Erythroblast (primary cell): ENCODE data around the gene MAPRE3.
A peak's percentile ranks its signal among the peaks of the same experiment; 100 is the strongest.

Experiments used
- DNase-seq, 2 experiments: peaks; one replicate each; lab custom pipeline; 2025; lab: John Stamatoyannopoulos, UW
- GATA1 ChIP-seq: IDR thresholded peaks from 2 replicates; pipeline ENCODE4 v1.6.1; 2011; ENCODE audit warnings: low read depth, mild to moderate bottlenecking, control low read depth, low read length, moderate library complexity
- POLR2A ChIP-seq: IDR thresholded peaks from 2 replicates; pipeline ENCODE4 v1.6.1; 2011; ENCODE audit warnings: mild to moderate bottlenecking, low read length

MAPRE3 gene

GRCh38 chr2:26940001-26940400 is 30.4 kb upstream of the MAPRE3 start:
- TF ChIP-seq POLR2A, result no peak
- TF ChIP-seq GATA1, result no peak
- DNase-seq, result no peak

DNA sequence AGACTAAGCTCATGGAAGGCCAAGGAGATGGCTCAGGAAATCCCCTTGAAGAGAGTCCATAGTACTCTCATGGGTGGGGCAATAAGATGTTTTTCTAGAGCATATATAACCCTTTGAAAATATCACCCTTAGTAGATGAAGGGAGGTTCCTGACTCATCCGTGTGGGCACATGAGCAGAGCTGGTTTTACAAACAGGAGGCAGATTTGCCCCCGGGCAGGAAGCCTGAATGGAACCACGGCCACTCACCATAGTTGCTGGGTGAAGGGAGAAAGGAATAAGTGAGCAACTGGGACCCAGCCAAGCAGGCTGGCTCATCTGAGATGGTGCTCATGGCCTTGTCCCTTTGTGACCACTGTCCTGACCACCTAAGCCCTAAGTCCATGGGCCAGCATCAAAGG is 29.0 kb upstream of the MAPRE3 start:
- TF ChIP-seq POLR2A (no peak), GATA1 (no peak)
- DNase-seq, result no peak

DNA sequence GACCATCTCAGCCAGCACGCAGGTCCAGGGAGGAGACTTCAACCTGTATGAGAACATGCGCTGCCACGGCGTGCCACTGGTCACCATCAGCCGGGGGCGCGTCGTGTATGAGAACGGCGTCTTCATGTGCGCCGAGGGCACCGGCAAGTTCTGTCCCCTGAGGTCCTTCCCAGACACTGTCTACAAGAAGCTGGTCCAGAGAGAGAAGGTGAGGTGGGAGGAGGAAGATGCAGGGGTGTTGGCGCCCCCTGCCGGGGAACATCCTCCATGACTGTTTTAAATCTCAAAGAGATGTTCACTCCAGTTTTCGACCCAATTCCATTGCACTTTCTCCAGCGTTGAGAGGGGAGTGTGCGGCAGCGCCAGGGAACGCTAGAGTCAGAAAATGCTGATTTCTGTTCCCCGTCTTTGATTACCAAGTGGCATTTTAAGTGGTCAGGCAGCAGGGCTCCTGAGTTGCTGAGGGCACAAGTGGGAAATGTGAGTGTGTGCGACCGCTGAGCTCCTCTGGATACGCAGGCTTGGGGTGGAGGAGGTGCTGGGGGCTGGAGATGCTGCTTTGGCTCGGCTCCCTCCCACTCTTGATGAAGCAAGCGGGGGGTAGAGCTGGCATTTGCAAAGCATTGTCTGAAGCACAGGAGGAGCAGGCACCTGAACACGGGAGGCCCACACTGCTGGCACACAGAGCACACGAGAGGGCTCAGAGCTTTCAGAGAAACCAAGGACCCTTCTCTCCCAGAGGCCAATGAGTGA is 27.7 kb upstream of the MAPRE3 start:
- DNase-seq, result peak; percentile 59 to 79
- TF ChIP-seq GATA1 (no peak), POLR2A (no peak)

DNA sequence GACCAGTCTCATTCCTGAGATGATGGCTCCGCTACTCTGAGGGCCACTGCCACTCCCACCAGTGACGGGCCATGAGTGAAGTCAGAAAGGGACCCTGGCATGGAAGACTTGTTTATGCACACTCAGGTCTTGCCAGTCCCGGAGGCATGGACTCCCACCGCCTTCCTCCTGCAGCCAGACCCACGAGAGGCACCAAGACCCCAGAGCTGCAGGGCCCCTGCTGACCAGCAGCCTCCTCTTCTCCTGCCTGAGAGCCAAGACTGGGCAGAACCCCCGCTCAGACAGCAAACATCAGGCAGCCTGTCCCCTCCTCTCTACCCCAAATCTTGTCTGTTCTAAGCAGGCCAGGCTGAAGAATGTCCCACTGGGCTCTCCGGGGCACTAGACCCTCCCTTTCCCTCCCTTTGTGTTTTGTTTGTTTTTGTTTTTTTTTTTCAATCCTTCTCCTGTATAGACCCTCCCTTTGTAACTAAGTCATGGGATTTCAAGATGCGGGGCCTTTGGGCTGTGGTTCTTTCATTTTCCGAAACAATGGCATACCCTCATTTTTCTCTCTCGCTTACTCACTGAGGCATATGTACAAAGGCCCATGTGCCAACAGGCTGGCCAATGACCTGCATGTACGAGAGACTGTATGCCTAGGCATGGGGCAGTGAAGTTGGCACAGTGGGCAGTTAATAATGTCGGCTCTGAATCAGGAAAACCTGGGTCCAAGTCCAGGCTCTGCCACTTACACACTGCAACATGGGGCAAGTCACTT is 24.3 kb upstream of the MAPRE3 start:
- TF ChIP-seq GATA1 (no peak), POLR2A (no peak)
- DNase-seq, result no peak

GRCh38 chr2:26946841-26947784 is 23.3 kb upstream of the MAPRE3 start:
- TF ChIP-seq GATA1 (no peak), POLR2A (no peak)
- no peak for DNase-seq

DNA sequence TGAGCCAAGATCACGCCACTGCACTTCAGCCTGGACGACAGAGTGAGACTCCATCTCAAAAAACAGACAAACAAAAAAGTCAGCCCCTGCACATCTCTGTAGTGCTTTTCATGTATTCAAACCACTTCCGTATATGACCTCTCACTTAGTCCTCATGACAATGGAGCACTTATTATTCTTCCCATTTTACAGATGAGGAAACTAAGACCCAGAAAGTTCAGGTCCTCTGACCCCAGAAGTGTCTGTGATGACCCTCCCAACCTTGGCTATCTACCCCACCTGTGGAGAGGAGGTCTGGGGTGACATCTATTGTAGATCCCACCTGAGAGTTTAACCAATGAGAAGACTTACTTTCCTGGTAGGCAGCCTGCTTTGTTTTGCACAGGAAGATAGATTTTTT is 21.6 kb upstream of the MAPRE3 start:
- DNase-seq, result no peak
- TF ChIP-seq POLR2A (no peak), GATA1 (no peak)

GRCh38 chr2:26950246-26950645 is 20.2 kb upstream of the MAPRE3 start:
- DNase-seq, result no peak
- TF ChIP-seq GATA1 (no peak), POLR2A (no peak)

GRCh38 chr2:26951236-26951635 is 19.2 kb upstream of the MAPRE3 start:
- TF ChIP-seq POLR2A, result no peak
- no peak for TF ChIP-seq GATA1

DNA sequence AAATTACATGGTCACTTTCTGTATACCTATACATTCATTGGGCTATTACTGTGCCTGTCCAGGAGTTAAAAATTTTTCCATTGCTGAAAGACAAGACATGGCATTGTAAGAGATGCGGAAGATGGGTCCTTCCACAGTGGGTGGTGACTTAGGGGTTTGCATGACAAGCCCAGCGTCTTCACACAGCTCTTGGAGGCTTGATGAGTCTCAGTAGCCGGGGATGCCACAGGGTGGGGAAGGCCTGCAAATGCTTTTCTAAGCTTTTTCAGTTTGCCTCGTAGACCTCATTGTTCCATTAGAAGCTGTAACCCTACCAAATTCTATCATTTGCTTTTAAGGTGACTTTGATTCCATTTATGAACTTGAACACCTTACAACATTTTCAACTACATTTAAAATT is 18.1 kb upstream of the MAPRE3 start:
- TF ChIP-seq POLR2A (no peak), GATA1 (no peak)
- no peak for DNase-seq

More at GRCh38 chr2:26951236-26951635, 19.2 kb upstream of the MAPRE3 start:
- no peak for DNase-seq

DNA sequence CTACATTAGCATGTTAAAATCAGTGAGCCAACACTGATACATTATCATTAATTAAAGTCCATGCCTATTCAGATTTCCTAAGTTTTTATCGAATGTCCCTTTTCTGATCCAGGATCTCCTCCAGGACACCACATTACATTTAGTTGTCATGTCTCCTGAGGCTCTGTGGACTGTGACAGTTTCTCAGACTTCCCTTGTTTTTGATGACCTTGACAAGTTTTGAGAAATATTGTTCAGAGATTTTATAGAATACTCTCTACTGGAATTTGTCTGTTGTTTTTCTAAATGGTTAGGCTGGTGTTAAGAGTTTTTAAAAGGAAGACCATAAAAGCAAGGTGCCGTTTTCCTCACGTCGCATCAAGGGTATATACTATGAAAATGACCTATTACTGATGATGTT is 16.3 kb upstream of the MAPRE3 start:
- no peak for TF ChIP-seq GATA1
- TF ChIP-seq POLR2A, result no peak
- no peak for DNase-seq

DNA sequence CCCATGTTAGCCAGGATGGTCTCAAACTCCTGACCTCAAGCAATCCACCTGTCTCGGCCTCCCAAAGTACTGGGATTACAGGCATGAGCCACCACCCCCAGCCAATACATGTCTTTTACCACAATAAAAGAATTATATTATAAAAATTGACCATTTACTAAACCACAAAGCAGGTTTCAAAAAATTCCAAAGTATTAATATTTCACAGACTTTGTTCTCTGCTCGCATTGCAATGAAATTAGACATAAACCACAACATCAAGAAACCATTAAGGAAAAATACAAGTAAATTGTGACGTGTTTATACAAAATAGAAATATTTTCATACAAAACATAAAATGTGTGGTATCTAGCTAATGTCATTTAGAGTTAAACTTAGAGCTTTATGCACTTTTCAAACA is 13.4 kb upstream of the MAPRE3 start:
- TF ChIP-seq GATA1, result no peak
- no peak for TF ChIP-seq POLR2A

DNA sequence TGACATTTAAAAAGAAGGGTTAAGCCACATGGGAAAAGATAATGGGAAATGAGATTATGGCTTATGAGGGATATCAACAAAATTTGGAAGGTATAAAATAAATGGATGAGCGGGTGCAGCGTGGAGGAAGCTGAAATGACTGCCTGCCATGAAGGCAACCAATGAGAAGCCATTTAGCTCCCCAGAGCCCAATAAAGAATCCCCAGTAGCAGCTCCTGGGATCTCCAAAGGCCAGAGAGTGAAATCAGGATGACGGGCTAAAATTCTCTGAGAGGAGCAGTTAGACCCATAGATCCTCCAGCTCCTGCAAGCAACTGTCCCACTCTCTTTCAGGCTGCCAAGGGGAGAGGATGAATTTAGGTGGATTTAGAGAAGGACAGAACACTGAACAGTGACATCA is 12.9 kb upstream of the MAPRE3 start:
- no peak for DNase-seq
- no peak for TF ChIP-seq POLR2A
- no peak for TF ChIP-seq GATA1

More for the DNA sequence above, 13.4 kb upstream of the MAPRE3 start:
- DNase-seq, result no peak

DNA sequence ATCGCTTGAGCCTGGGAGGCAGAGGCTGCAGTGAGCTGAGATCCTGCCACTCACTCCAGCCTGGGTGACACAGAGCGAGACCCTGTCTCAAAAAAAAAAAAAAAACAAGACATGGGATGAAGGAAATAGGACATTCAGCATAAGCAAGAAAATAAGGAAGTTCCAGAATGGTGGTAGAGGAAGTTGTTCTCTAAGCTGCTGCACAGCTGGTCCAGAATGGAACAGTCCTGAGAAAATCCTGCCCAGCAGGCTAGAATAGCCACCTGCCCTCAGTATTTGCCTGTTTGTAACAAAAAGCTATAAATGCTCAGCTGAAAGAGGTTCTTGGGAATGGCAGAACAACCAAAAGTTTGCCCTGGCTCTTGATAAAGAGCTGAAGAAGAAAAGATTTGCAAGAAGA is 11.1 kb upstream of the MAPRE3 start:
- TF ChIP-seq POLR2A, result no peak
- TF ChIP-seq GATA1, result no peak
- DNase-seq, result no peak

DNA sequence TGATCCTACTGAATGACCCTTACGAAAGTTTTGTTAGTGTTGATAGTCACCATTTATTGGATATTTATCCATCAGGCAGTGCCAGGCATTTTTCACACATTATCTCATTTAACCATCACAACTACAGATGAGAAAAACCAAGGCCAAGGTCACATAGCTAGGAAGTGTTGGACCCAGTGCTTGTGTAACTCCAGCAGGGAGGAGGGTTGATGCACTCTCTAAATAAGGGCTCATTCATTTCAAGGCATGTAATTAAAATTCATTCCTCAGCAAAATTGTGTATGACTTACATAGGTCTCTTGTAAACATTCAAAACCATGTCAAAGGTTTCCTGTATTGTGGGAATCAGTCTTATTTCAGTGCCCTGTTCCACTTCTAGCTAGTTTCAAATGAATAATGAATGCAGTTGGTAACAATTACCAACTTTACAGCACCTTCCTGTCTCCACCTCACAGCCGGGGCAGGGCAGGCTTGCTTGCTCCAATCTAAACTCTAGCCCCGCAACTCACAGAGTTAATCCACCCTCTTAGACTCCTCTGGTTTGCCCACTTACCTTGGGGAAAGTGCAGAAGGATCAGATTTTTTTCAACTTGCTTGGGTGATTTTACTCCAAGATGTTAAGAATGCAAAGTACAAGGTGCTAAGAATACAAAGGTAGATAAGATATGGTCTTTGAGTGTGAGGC is 5.8 kb upstream of the MAPRE3 start:
- DNase-seq, result no peak
- no peak for TF ChIP-seq POLR2A
- no peak for TF ChIP-seq GATA1
